ENCODE results near the gene ZNF732. TPM values are rescaled to one million over a fixed set of nuclear protein-coding genes. Genes with fewer than 3 reads are reported as not detected.

ZNF732 gene
- total and polyA plus RNA-seq, 2 of the 8 experiments (the other 6 are each of a cell fraction or from before 2014, with no cell fraction given), result 1.9 to 35.7 TPM

DNA sequence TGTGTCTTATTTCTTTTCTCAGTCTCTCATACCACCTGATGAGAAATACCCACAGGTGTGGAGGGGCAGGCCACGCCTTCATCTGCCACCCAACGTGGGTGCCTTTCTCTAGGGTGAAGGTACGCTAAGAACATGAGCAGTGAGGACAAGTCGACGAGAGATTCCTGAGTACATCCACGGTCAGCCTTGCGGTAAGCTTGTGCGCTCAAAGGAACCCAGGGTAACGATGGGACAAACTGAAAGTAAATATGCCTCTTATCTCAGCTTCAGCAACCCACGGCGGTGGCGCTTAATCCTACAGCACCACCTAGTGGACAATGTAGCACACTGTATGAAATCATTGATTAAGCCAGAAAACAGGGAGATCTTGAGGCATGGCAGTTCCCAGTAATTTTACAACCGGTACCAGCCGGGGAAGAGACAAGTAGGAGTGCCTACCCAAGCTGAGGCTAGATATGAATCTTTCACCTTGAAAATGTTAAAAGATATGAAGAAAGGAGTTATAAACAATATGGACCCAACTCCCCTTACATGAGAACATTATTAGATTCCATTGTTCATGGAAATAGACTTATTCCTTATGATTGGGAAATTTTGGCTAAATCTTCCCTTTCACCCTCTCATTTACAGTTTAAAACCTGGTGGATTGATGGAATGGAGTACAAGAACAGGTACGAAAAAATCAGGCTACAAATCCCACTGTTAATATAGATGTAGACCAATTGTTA, 63.0 kb downstream of the ZNF732 start:
- H3K18ac ChIP-seq (ENCODE audit: extremely low read depth, low read length), result no peak overlapping the region
- H3K36me3 ChIP-seq (ENCODE audit: control insufficient read depth in 2 of 4, insufficient read depth in 4 of 4, low read length in 3 of 4), result peaks cover 0 to 31% (median 6%) of the 10 kb centered on the region in 4 experiments; a peak in 4 of 8 replicates
- no peak overlapping the region for H2AFZ ChIP-seq (ENCODE audit: low read length)
- no peak overlapping the region for H4K91ac ChIP-seq (replicated peaks; ENCODE audit: insufficient read length, low read length)
- H2AK5ac ChIP-seq (ENCODE audit: low read depth, low read length), result no peak overlapping the region
- H2BK12ac ChIP-seq (ENCODE audit: low read depth, low read length), result no peak overlapping the region; the same call in 1 of the 2 replicates
- no peaks in the 10 kb centered on the region for H4K20me1 ChIP-seq (replicated peaks in 1 of 2; ENCODE audit: control insufficient read depth in 1 of 2, insufficient read depth in 2 of 2, low read length in 2 of 2)
- H2BK15ac ChIP-seq (ENCODE audit: low read length), result no peak overlapping the region
- WGBS, 2 experiments (ENCODE audit: extremely low coverage in 1 of 2, insufficient coverage in 1 of 2, insufficient read length in 1 of 2, insufficient replicate concordance in 2 of 2, low coverage in 1 of 2, low lambda C conversion rate in 2 of 2, missing lambda C conversion rate in 1 of 2), result 59% methylated on average over 15 of the region's 15 CpGs; no CpG with 5 or more reads in 1 of the 2 experiments
- no peak overlapping the region for H4K5ac ChIP-seq (ENCODE audit: insufficient read length, low read depth, low read length)
- H2BK5ac ChIP-seq (ENCODE audit: low read depth, low read length), result no peak overlapping the region
- H4K8ac ChIP-seq (ENCODE audit: extremely low read depth, insufficient read depth, low read length), result peak overlapping the region; percentile 45; the same call in 1 of the 2 replicates
- CTCF ChIA-PET (ENCODE audit: partially characterized antibody), result interaction anchor here (0.6 to 3.3 kb wide), 14 partner anchors 8 to 378 kb away, joined by 3 to 15 read pairs (median 4); partner anchors contain the start of gene ZNF718
- no peak overlapping the region for H3K27ac ChIP-seq (ENCODE audit: low read depth, low read length)
- no peaks in the 10 kb centered on the region for H3K23me2 ChIP-seq (ENCODE audit: low read depth, low read length)
- DNase-seq (ENCODE audit: low read depth in 1 of 2, low spot score in 2 of 2), result peak; percentile 58 to 62
- H3K4ac ChIP-seq (replicated peaks; ENCODE audit: insufficient read length, low read depth, low read length), result no peak overlapping the region
- H3K23ac ChIP-seq (ENCODE audit: insufficient read length), result no peak overlapping the region
- no peak overlapping the region for H2BK20ac ChIP-seq (ENCODE audit: low read length)
- no peak overlapping the region for H2BK120ac ChIP-seq (replicated peaks; ENCODE audit: low read depth, low read length)
- H3K79me1 ChIP-seq (ENCODE audit: low read depth, low read length), result 0 out of 2 replicates have a peak, but pooled peaks cover 4% of the 10 kb centered on the region
- peak overlapping the region in 1 of 4 experiments; percentile 16; a peak in 2 of 8 replicates for H3K4me3 ChIP-seq (ENCODE audit: extremely low read depth in 1 of 4, insufficient read depth in 2 of 4, low read depth in 3 of 4, low read length in 4 of 4)
- H3K4me1 ChIP-seq (replicated peaks in 1 of 4; ENCODE audit: control insufficient read depth in 3 of 4, insufficient read depth in 4 of 4, low read length in 3 of 4), result no peaks in the 10 kb centered on the region
- H3K79me2 ChIP-seq (ENCODE audit: control insufficient read depth in 1 of 2, insufficient read depth in 2 of 2, low read length in 2 of 2), result peaks cover 0 to 34% of the 10 kb centered on the region in 2 experiments; a peak in 2 of 4 replicates
- no peak overlapping the region for H3K56ac ChIP-seq (replicated peaks; ENCODE audit: insufficient read length, low read depth, low read length)
- peaks cover 42 to 49% of the 10 kb centered on the region in 2 experiments for H3K9me3 ChIP-seq (ENCODE audit: insufficient read depth in 2 of 2, low read depth in 1 of 2, low read length in 1 of 2)
- POLR2A ChIA-PET (ENCODE audit: partially characterized antibody), result interaction anchor here (0.6 to 2.5 kb wide), 3 partner anchors 24 to 34 kb away, joined by 3 to 21 read pairs (median 3); no protein-coding TSS in a partner anchor
- no peak overlapping the region for H3K9ac ChIP-seq (replicated peaks in 1 of 4; ENCODE audit: extremely low read depth in 1 of 4, low read depth in 3 of 4, low read length in 3 of 4)
- no peaks in the 10 kb centered on the region for H3K27me3 ChIP-seq (replicated peaks in 1 of 4; ENCODE audit: control insufficient read depth in 3 of 4, extremely low read depth in 1 of 4, insufficient read depth in 3 of 4, low read length in 3 of 4)
- H3K14ac ChIP-seq (ENCODE audit: insufficient read length), result no peak overlapping the region
- peak overlapping the region; percentile 0 to 30; a peak in 2 of 4 replicates for H3K4me2 ChIP-seq (ENCODE audit: insufficient read depth in 1 of 2, low read depth in 2 of 2, low read length in 2 of 2)
- FAIRE-seq, result peak; percentile 96
- TF ChIP-seq, protein P1, sequence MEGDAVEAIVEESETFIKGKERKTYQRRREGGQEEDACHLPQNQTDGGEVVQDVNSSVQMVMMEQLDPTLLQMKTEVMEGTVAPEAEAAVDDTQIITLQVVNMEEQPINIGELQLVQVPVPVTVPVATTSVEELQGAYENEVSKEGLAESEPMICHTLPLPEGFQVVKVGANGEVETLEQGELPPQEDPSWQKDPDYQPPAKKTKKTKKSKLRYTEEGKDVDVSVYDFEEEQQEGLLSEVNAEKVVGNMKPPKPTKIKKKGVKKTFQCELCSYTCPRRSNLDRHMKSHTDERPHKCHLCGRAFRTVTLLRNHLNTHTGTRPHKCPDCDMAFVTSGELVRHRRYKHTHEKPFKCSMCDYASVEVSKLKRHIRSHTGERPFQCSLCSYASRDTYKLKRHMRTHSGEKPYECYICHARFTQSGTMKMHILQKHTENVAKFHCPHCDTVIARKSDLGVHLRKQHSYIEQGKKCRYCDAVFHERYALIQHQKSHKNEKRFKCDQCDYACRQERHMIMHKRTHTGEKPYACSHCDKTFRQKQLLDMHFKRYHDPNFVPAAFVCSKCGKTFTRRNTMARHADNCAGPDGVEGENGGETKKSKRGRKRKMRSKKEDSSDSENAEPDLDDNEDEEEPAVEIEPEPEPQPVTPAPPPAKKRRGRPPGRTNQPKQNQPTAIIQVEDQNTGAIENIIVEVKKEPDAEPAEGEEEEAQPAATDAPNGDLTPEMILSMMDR (IDR thresholded peaks at IDR 0.05; ENCODE audit: control extremely low read depth in 1 of 3, insufficient read depth in 1 of 3, low read depth in 1 of 3, low read length in 3 of 3), result peak; percentile 36 to 80 (median 80)
- TF ChIP-seq CEBPB (IDR thresholded peaks at IDR 0.05; ENCODE audit: low read depth, low read length) (0 out of 2 replicates have a peak, but pooled peaks have one; percentile 6), SIN3A (conservative IDR thresholded peaks at IDR 0.05 in 1 of 2, IDR thresholded peaks at IDR 0.05 in 1 of 2; ENCODE audit: low read depth in 1 of 2, low read length in 2 of 2) (no peak), RAD21 (IDR thresholded peaks at IDR 0.05 in 1 of 2, conservative IDR thresholded peaks at IDR 0.05 in 1 of 2; ENCODE audit: low read depth in 2 of 2, low read length in 2 of 2) (peak; percentile 92 to 94), CHD1 (IDR thresholded peaks at IDR 0.05; ENCODE audit: low read depth, low read length) (no peak)
- TF ChIP-seq, protein P2, sequence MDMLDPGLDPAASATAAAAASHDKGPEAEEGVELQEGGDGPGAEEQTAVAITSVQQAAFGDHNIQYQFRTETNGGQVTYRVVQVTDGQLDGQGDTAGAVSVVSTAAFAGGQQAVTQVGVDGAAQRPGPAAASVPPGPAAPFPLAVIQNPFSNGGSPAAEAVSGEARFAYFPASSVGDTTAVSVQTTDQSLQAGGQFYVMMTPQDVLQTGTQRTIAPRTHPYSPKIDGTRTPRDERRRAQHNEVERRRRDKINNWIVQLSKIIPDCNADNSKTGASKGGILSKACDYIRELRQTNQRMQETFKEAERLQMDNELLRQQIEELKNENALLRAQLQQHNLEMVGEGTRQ (IDR thresholded peaks at IDR 0.05; ENCODE audit: low read length), result no peak

Measured in H1 (cell line).